ENCODE measurements around the gene DNAH11.

DNA sequence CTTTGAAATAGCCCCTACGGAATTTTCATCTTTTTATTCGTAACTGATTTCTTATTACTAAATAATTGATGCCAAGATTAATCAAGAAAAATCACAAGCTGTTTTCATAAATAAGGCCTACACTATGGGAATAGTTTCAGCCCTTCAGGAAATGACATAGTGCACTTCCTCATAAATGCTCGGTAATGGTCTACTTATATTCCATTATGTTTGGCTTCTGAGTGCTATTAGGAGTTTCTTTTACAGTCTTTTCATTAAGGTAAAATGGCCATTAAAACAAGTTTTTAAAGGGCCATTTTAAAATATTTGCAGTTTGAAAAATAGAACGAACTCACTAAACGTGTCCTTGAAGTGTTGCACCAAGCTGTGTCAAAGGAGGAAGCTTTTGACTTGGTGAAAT lies 174.5 kb downstream of the DNAH11 start:
- TF ChIP-seq RCOR1 (IDR thresholded peaks at IDR 0.05; ENCODE audit: insufficient replicate concordance, low read length) (no peak), POLR2A (IDR thresholded peaks at IDR 0.05; ENCODE audit: low read depth, low read length) (no peak), BHLHE40 (IDR thresholded peaks at IDR 0.05; ENCODE audit: low read depth, low read length) (no peak), CEBPB (IDR thresholded peaks at IDR 0.05; ENCODE audit: low read depth, low read length) (no peak), SMC3 (IDR thresholded peaks at IDR 0.05; ENCODE audit: low read depth, low read length) (no peak), RAD21 (IDR thresholded peaks at IDR 0.05; ENCODE audit: low read length) (no peak), MAZ (IDR thresholded peaks at IDR 0.05; ENCODE audit: borderline replicate concordance, low read depth, low read length) (no peak), RFX5 (IDR thresholded peaks at IDR 0.05; ENCODE audit: low read depth, low read length) (no peak), MAFK (IDR thresholded peaks at IDR 0.05; ENCODE audit: low read depth, low read length) (no peak), FOS (IDR thresholded peaks at IDR 0.05; ENCODE audit: low read depth, low read length) (no peak)
- TF ChIP-seq, protein P1, sequence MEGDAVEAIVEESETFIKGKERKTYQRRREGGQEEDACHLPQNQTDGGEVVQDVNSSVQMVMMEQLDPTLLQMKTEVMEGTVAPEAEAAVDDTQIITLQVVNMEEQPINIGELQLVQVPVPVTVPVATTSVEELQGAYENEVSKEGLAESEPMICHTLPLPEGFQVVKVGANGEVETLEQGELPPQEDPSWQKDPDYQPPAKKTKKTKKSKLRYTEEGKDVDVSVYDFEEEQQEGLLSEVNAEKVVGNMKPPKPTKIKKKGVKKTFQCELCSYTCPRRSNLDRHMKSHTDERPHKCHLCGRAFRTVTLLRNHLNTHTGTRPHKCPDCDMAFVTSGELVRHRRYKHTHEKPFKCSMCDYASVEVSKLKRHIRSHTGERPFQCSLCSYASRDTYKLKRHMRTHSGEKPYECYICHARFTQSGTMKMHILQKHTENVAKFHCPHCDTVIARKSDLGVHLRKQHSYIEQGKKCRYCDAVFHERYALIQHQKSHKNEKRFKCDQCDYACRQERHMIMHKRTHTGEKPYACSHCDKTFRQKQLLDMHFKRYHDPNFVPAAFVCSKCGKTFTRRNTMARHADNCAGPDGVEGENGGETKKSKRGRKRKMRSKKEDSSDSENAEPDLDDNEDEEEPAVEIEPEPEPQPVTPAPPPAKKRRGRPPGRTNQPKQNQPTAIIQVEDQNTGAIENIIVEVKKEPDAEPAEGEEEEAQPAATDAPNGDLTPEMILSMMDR (conservative IDR thresholded peaks at IDR 0.05; ENCODE audit: low read depth, low read length): no peak
- TF ChIP-seq, protein P2, sequence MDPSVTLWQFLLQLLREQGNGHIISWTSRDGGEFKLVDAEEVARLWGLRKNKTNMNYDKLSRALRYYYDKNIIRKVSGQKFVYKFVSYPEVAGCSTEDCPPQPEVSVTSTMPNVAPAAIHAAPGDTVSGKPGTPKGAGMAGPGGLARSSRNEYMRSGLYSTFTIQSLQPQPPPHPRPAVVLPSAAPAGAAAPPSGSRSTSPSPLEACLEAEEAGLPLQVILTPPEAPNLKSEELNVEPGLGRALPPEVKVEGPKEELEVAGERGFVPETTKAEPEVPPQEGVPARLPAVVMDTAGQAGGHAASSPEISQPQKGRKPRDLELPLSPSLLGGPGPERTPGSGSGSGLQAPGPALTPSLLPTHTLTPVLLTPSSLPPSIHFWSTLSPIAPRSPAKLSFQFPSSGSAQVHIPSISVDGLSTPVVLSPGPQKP (IDR thresholded peaks at IDR 0.05; ENCODE audit: borderline replicate concordance, low read depth, low read length): no peak
- TF ChIP-seq, protein P3, sequence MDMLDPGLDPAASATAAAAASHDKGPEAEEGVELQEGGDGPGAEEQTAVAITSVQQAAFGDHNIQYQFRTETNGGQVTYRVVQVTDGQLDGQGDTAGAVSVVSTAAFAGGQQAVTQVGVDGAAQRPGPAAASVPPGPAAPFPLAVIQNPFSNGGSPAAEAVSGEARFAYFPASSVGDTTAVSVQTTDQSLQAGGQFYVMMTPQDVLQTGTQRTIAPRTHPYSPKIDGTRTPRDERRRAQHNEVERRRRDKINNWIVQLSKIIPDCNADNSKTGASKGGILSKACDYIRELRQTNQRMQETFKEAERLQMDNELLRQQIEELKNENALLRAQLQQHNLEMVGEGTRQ (IDR thresholded peaks at IDR 0.05; ENCODE audit: low read depth, low read length): no peak

Data from IMR-90 (cell line).